ENCODE data around the gene DOCK6.

Gene DOCK6

GRCh38 chr19:11261431-11261970 is 823 bp downstream of the DOCK6 start:
- intact Hi-C loops (cut with DNase I; ENCODE audit: low total_unique reads): no loop called here
- no peak for DNase-seq
- H3K27ac ChIP-seq: peak overlapping the region; percentile 81 to 91
- H3K27me3 ChIP-seq: no peaks in the 10 kb centered on the region
- TF ChIP-seq CTCF (IDR thresholded peaks at IDR 0.05): no peak
- H3K4me3 ChIP-seq: peak overlapping the region; percentile 96 to 99
- H3K36me3 ChIP-seq: no peaks in the 10 kb centered on the region
- peaks cover 0 to 16% (median 9%) of the 10 kb centered on the region in 4 donors for H3K4me1 ChIP-seq
- H3K9me3 ChIP-seq: no peaks in the 10 kb centered on the region

DNA sequence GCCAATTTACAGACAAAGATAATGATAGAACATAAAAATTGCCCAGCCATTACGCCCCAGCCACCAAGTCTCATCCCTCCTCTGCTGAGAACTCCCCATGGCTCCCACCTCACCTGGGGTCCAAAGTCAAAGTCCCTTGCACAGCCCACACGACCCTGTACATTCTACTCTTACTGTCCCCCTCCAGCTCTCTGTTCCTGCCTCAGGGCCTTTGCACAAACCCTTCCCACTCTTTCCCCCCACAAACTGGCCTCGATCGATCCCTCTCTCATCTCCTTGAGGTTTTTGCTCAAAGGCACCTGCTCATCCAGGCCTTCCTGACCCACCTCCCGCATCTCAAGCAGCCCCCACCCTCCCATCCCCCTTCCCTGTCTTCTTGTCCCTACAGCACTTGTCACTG is 1.3 kb downstream of the DOCK6 start:
- H3K27ac ChIP-seq: peak overlapping the region; percentile 81 to 91
- H3K36me3 ChIP-seq: no peaks in the 10 kb centered on the region
- H3K9me3 ChIP-seq: no peaks in the 10 kb centered on the region
- TF ChIP-seq CTCF (IDR thresholded peaks at IDR 0.05): no peak
- no peak for DNase-seq
- H3K4me3 ChIP-seq: peak overlapping the region; percentile 96 to 99
- no peaks in the 10 kb centered on the region for H3K27me3 ChIP-seq
- H3K4me1 ChIP-seq: peaks cover 0 to 16% (median 9%) of the 10 kb centered on the region in 4 donors
- intact Hi-C loops (cut with DNase I; ENCODE audit: low total_unique reads): no loop called here

DNA sequence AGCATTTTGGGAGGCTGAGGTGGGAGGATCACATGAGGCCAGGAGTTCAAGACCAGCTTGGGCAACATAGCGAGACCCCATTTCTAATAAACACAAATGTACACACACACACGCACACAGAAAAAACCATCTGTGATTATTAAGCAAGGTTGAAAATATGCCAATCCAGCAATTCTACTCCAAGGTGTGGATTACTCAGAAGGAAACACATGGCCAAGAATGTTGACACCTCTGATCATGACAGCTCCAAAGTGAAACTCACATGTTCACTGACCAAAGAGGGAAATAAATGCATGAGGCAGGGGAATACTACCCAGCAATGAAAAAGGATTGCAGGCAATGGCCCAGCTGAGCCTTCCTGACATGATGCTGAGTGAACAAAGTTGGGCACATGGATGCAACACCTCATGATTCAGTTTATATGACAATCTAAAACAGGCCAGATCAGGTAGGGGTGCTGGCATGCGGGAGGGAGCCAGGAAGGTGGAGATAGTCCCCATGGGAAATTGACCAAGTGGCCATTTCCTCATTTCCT is 4.4 kb downstream of the DOCK6 start:
- intact Hi-C loops (cut with DNase I; ENCODE audit: low total_unique reads): no loop called here
- Histone ChIP-seq H3K36me3 (peaks cover 0 to 7% (median 0%) of the 10 kb centered on the region in 3 donors), H3K4me1 (peaks cover 0 to 15% (median 8%) of the 10 kb centered on the region in 4 donors), H3K9me3 (no peaks in the 10 kb centered on the region), H3K27me3 (no peaks in the 10 kb centered on the region), H3K4me3 (no peak overlapping the region), H3K27ac (no peak overlapping the region)
- no peak for TF ChIP-seq CTCF (IDR thresholded peaks at IDR 0.05)
- no peak for DNase-seq

DNA sequence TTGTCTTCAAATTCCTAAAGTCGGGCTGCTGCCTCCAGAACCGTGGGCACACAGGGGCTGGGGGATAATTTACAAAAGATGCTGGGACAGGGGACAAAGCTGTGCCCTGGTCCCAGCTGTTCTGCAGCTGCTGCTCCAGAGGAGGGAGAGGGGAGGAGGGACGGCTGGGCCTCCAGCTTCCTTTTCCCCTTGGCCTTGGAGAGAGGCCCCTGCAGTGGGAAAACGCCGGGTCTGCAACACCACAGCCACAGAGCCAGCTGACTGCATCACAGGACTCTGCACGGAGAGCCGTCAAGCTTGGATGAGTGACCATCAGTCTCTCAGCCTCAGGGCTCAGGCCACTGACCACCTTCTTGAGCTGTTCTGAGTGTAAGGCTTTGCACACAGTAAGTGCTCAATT is 6.1 kb downstream of the DOCK6 start:
- no peak for TF ChIP-seq CTCF (IDR thresholded peaks at IDR 0.05)
- peaks cover 7 to 24% (median 15%) of the 10 kb centered on the region in 3 donors for H3K36me3 ChIP-seq
- H3K9me3 ChIP-seq: no peaks in the 10 kb centered on the region
- no peak for DNase-seq
- intact Hi-C loops (cut with DNase I; ENCODE audit: low total_unique reads): no loop called here
- no peak overlapping the region for H3K4me3 ChIP-seq
- H3K27me3 ChIP-seq: no peaks in the 10 kb centered on the region
- H3K4me1 ChIP-seq: peaks cover 0 to under 1% (median 0%) of the 10 kb centered on the region in 4 donors
- H3K27ac ChIP-seq: no peak overlapping the region

- TF ChIP-seq CTCF (IDR thresholded peaks at IDR 0.05): no peak
- intact Hi-C loops (cut with DNase I; ENCODE audit: low total_unique reads): no loop called here
- H3K4me1 ChIP-seq: no peaks in the 10 kb centered on the region
Measured at GRCh38 chr19:11254666-11255065, 7.7 kb downstream of the DOCK6 start.

More at GRCh38 chr19:11254666-11255065, 7.7 kb downstream of the DOCK6 start:
- Histone ChIP-seq H3K27me3 (no peaks in the 10 kb centered on the region), H3K36me3 (peaks cover 7 to 37% (median 25%) of the 10 kb centered on the region in 3 donors), H3K9me3 (no peaks in the 10 kb centered on the region), H3K4me3 (no peak overlapping the region), H3K27ac (no peak overlapping the region)
- DNase-seq: no peak
